Large intestine (tissue), 3 donors: Measurements from ENCODE around the gene NR6A1. TPM values are rescaled to one million over a fixed set of nuclear protein-coding genes. Genes with fewer than 3 reads are reported as not detected.

Experiments
- DNase-seq, 2 donors: peaks; one replicate each; pipeline versions ENCODE4 v3.0.0 to v3.0.0-alpha.2; 2013
- H3K27ac ChIP-seq: one replicate; pipeline ENCODE4 v1.5.1; 2013; ENCODE audit warnings: low read length
- H3K27me3 ChIP-seq: 2 replicates; pipeline ENCODE4 v1.6.1; 2013; ENCODE audit warnings: low read length; ENCODE audit not compliant: control insufficient read depth, insufficient read depth
- H3K36me3 ChIP-seq: 2 replicates; pipeline ENCODE4 v1.6.1; 2013; ENCODE audit warnings: low read length; ENCODE audit not compliant: control insufficient read depth, insufficient read depth
- H3K4me1 ChIP-seq: one replicate; pipeline ENCODE4 v1.6.1; 2013; ENCODE audit warnings: low read length; ENCODE audit not compliant: control insufficient read depth, insufficient read depth
- H3K4me3 ChIP-seq: one replicate; pipeline ENCODE4 v1.5.1; 2013; ENCODE audit warnings: low read length
- H3K9me3 ChIP-seq: one replicate; pipeline ENCODE4 v1.6.1; 2013; ENCODE audit warnings: mild to moderate bottlenecking, low read depth, low read length, moderate library complexity; ENCODE audit not compliant: control insufficient read depth
- WGBS: methylation state at CpG from one replicate; pipeline ENCODE4 v1.1.5; 2013; ENCODE audit warnings: low lambda C conversion rate; ENCODE audit not compliant: insufficient coverage; 5-methylcytosine and 5-hydroxymethylcytosine counted together
- polyA plus RNA-seq: library from polyadenylated mRNA; unstranded; fragments of 120-200 nt; gene quantifications from one replicate; pipeline ENCODE4 v1.2.1, GENCODE V29; 2013

Gene NR6A1
- polyA plus RNA-seq, 1 donor, result 5.0 TPM

GRCh38 chr9:124555043-124555442, 216.1 kb downstream of the NR6A1 start:
- DNase-seq, result no peak
- Histone ChIP-seq H3K27me3 (no peaks in the 10 kb centered on the region), H3K4me1 (no peaks in the 10 kb centered on the region), H3K4me3 (no peak overlapping the region), H3K9me3 (no peaks in the 10 kb centered on the region), H3K36me3 (peaks cover 2% of the 10 kb centered on the region), H3K27ac (no peak overlapping the region)
- WGBS, result no CpG with 5 or more reads among the region's 3 CpGs

DNA sequence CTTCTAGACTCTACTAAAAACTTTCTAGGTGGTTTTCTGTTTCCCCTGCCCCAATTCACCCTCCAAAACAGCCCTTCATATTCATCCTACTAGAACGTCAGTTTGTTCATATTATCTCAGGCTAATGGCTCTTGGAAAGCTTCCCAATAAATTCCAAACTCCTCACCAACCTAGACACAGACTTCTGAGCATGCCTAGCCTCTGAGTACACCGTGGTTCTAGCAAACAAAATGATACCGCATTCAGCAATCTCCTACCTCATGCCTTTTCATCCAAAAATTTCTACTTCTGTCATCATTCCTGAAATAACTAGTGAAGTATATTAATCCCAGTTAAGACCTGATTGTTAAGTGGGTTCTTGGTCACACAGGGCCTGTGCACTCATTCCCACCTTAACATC, 217.4 kb downstream of the NR6A1 start:
- Histone ChIP-seq H3K27ac (no peak overlapping the region), H3K36me3 (peaks cover 5% of the 10 kb centered on the region), H3K9me3 (no peaks in the 10 kb centered on the region), H3K4me1 (no peaks in the 10 kb centered on the region), H3K27me3 (no peaks in the 10 kb centered on the region), H3K4me3 (no peak overlapping the region)
- no peak for DNase-seq
- 100% methylated on average over 1 of the region's 3 CpGs for WGBS

DNA sequence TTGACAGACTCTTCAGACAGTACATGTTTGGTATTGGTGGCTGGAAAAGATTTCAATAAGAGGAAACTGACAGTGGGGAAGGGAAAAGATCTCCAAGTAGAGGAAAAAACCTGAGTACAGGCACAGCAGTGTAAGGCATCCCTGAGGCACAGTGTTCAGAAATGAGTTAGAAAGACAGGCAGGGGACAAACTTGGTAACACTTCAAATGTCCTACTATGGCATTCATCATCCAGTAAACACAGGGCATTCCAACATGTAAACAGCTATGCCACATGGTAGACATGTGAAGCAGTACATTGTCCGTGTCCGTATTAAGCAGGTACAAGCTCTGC, 218.9 kb downstream of the NR6A1 start:
- H3K4me3 ChIP-seq, result no peak overlapping the region
- 100% methylated on average over 1 of the region's 2 CpGs for WGBS
- DNase-seq, result no peak
- H3K27ac ChIP-seq, result no peak overlapping the region
- peaks cover 5% of the 10 kb centered on the region for H3K36me3 ChIP-seq
- H3K9me3 ChIP-seq, result no peaks in the 10 kb centered on the region
- H3K27me3 ChIP-seq, result no peaks in the 10 kb centered on the region
- H3K4me1 ChIP-seq, result no peaks in the 10 kb centered on the region

DNA sequence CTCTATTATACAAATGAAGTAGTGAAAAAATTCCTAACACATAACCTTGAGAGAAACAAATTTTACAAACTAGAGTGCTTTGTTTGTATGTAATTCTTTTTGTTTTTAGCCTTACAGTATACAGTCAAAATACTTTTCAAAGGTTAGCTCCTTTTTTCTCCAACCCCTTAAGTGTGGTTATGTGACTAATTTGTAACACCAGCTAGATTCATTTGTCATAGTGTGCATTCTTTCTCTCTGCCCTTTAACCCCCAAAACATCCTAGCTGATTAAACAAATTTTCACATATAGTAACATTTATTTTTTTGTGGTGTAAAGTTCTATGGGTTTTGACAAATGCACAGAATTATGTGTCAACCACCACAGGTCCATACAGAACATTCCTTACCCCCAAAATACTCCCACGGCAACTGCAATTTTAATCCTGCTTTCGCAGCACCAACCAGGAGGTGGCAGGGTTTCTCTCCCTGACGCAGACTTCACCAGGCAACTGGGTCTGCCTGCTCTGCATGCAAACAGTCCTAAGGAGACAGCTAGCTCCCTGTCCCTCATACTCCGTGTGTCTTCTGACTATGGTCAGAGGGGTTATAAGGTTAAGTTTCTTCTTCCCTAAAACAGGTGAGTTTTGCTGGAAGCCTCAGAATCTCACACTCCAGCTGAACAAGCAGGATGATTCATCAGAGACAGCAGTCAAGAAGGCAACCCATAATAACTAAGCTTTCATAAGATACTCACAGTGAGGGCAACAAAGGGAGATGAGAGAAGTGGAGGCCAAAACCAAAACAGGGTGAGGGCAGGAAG, 219.4 kb downstream of the NR6A1 start:
- H3K27me3 ChIP-seq, result no peaks in the 10 kb centered on the region
- peaks cover 5% of the 10 kb centered on the region for H3K36me3 ChIP-seq
- WGBS, result no CpG with 5 or more reads among the region's 4 CpGs
- H3K27ac ChIP-seq, result no peak overlapping the region
- DNase-seq, result peak in 1 of 2 donors; percentile 43
- no peaks in the 10 kb centered on the region for H3K9me3 ChIP-seq
- H3K4me3 ChIP-seq, result no peak overlapping the region
- H3K4me1 ChIP-seq, result no peaks in the 10 kb centered on the region

GRCh38 chr9:124550072-124550471, 221.0 kb downstream of the NR6A1 start:
- Histone ChIP-seq H3K9me3 (no peaks in the 10 kb centered on the region), H3K36me3 (peaks cover 5% of the 10 kb centered on the region), H3K27me3 (no peaks in the 10 kb centered on the region), H3K4me3 (no peak overlapping the region), H3K4me1 (no peaks in the 10 kb centered on the region), H3K27ac (no peak overlapping the region)
- WGBS, result no CpG with 5 or more reads among the region's 2 CpGs
- DNase-seq, result no peak

GRCh38 chr9:124549016-124549415, 222.1 kb downstream of the NR6A1 start:
- H3K36me3 ChIP-seq, result peaks cover 3% of the 10 kb centered on the region
- 80% methylated on average over 1 of the region's 1 CpG for WGBS
- no peak overlapping the region for H3K27ac ChIP-seq
- no peaks in the 10 kb centered on the region for H3K9me3 ChIP-seq
- no peak overlapping the region for H3K4me3 ChIP-seq
- no peak for DNase-seq
- H3K27me3 ChIP-seq, result no peaks in the 10 kb centered on the region
- H3K4me1 ChIP-seq, result no peaks in the 10 kb centered on the region

DNA sequence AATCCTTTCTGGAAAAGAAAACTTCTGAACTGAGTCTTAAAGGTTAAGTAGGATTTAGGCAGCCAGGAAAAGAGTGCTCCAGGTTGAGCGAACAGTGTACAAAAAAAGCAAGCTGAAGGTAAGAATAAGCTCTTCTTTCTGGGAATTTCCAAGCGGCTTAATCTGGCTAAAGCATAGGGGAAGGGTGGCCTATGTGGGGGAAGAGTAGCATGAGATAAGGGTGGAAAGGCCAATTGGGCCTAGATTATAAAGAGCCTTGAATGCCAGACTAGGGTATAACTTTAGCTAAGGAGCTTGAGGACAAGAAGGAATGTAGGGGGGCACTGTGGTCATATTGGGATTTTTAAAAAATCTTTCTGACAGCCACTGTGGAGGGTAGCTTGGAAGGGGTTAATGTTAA, 226.6 kb downstream of the NR6A1 start:
- H3K27me3 ChIP-seq, result no peaks in the 10 kb centered on the region
- no peak overlapping the region for H3K4me3 ChIP-seq
- DNase-seq, result no peak
- no peak overlapping the region for H3K27ac ChIP-seq
- peaks cover 8% of the 10 kb centered on the region for H3K36me3 ChIP-seq
- WGBS, result no CpG with 5 or more reads among the region's 2 CpGs
- no peaks in the 10 kb centered on the region for H3K9me3 ChIP-seq
- H3K4me1 ChIP-seq, result no peaks in the 10 kb centered on the region

DNA sequence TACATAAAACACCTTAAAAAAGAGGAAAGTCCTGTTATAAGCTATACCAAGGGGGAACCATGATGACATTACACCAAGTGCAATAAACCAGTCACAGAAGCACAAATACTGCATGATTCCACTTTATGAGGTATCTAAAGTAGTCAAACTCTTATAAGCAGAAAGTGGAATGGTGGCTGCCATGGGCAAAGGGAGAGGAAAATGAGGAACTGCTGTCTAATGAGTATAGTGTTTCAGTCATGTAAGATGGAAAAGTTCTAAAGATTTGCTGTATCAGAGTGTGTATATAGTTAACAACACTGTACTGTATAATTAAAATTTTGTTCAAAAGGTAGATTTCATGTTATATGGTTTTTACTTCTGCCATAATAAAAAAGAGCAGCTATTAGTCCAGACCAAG, 229.3 kb downstream of the NR6A1 start:
- Histone ChIP-seq H3K4me3 (no peak overlapping the region), H3K9me3 (no peaks in the 10 kb centered on the region), H3K4me1 (no peaks in the 10 kb centered on the region), H3K27ac (no peak overlapping the region), H3K27me3 (no peaks in the 10 kb centered on the region), H3K36me3 (peaks cover 16% of the 10 kb centered on the region)
- DNase-seq, result no peak

GRCh38 chr9:124537926-124538325, 233.2 kb downstream of the NR6A1 start:
- Histone ChIP-seq H3K27ac (no peak overlapping the region), H3K27me3 (no peaks in the 10 kb centered on the region), H3K4me3 (no peak overlapping the region), H3K4me1 (no peaks in the 10 kb centered on the region), H3K36me3 (peaks cover 28% of the 10 kb centered on the region), H3K9me3 (no peaks in the 10 kb centered on the region)
- no peak for DNase-seq
- WGBS, result no CpG with 5 or more reads among the region's 8 CpGs

DNA sequence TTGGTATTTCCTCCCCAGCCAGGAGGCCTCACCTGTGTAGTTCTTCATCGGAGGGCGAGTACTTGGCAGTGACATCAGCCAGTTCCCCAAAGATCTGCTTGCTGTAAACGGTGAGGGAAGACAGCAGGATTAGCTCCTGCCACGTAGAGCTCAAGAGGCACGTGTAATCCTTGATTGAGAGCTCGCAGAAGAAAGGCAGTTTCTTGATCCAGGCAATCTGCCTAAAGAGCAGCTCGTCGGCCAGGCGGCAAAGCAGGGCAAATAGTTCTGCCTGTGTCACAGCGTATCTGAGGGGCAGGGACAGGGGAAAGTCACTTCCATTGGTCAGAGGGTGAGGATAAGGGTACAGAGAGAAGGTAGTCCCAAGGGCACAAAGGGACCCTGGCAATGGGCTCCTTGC, 235.3 kb downstream of the NR6A1 start:
- H3K9me3 ChIP-seq, result no peaks in the 10 kb centered on the region
- H3K27ac ChIP-seq, result no peak overlapping the region
- WGBS, result 80% methylated on average over 1 of the region's 10 CpGs
- H3K36me3 ChIP-seq, result peaks cover 36% of the 10 kb centered on the region
- H3K4me3 ChIP-seq, result no peak overlapping the region
- no peak for DNase-seq
- no peaks in the 10 kb centered on the region for H3K27me3 ChIP-seq
- no peaks in the 10 kb centered on the region for H3K4me1 ChIP-seq

GRCh38 chr9:124532897-124533296, 238.2 kb downstream of the NR6A1 start:
- H3K27me3 ChIP-seq, result no peaks in the 10 kb centered on the region
- no peak overlapping the region for H3K4me3 ChIP-seq
- peaks cover 25% of the 10 kb centered on the region for H3K36me3 ChIP-seq
- H3K27ac ChIP-seq, result no peak overlapping the region
- no peak for DNase-seq
- no peaks in the 10 kb centered on the region for H3K4me1 ChIP-seq
- no CpG with 5 or more reads among the region's 2 CpGs for WGBS
- no peaks in the 10 kb centered on the region for H3K9me3 ChIP-seq
